HG02588 (cell line): ENCODE measurements around the gene PCBP3.
"Not testable (repeated sequence)": the region's sequence is repeated elsewhere in the genome, so short reads cannot be mapped to it uniquely, and the experiment has no call there.

Source experiments
- ATAC-seq: cut with Tn5 transposase; IDR thresholded peaks from one replicate; pipeline ENCODE4 v1.9.1; 2021; ENCODE audit warnings: mild to moderate bottlenecking, moderate library complexity; ENCODE audit not compliant: unreplicated experiment

The PCBP3 gene

DNA sequence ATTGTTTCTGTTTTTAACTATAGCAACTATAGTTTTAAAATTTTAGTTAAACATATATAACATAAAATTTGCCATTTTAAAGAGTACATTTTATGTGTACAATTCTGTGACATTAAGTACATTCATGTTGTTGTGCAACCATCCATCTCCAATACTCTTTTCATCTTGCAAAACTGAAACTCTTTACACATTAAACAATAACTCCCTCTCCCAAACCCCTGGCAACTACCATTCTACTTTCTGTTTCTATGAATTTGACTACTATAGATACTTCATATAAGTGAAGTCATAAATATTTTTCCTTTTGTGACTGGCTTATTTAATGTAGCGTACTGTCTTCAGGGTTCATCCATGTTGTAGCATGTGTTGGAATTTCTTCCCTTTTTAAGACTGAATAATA is 25.9 kb downstream of the PCBP3 start:
- ATAC-seq = no peak

DNA sequence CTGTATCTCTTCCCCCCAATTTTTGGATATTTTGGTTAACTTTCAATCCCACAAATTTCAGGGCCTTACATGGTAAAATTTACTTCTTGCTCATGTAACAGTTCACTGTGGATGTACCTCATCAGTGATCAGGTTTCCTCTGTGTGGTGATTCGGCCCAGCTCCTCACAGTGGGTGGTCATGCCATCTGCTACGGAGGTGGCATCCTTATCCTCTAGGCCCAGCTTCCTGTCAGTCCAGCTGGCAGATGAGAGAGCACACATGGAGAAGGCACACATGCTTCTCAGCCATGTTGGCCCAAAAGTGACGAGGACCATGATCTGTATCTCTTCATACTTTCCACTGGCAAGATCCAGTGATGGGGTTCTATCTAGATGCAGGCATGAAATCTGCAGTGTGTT is 27.2 kb downstream of the PCBP3 start:
- no peak for ATAC-seq

- ATAC-seq = not testable (repeated sequence)
These were observed 35.3 kb downstream of the PCBP3 start for GRCh38 chr21:45678790-45679189.

DNA sequence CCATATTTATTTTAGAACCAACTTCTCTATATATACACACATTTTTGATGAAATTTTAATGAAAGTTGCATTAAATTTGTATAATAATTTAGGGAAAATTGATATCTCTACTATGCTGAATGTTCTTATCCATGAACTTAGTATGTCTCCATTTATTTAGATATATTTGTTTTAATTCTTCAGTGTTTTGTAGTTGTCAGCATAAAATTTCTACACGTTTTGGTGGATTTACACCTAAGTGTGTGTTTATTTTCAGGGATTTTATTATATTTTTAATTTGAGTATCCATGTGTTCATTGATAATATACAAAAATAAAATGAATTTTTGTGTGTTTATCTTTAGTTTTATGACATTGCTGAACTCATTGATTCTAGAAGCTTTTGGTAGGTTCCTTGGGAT is 36.7 kb downstream of the PCBP3 start:
- no peak for ATAC-seq

DNA sequence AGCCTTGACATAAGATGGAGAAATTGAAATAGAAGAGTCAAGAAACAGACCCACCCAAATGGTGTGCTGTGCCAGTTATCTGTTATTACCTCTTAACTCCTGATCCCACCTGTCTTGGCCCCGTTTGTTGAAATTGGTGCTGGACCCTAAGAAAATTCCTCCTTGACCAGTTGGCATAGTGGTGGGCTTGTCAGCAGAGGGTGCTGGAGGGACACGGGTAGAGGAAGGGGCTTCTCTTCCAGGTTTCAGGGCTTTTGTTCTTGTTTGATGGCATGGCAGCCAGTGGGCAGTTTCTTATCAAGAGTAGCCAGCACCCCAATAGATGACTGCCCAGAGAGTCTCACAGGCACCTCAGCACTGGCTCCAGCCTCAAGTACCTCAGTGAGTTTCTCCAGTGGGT is 51.6 kb downstream of the PCBP3 start:
- no peak for ATAC-seq

GRCh38 chr21:45698493-45699184 is 55.1 kb downstream of the PCBP3 start:
- ATAC-seq = no peak

GRCh38 chr21:45699251-45699942 is 55.9 kb downstream of the PCBP3 start:
- ATAC-seq = no peak

DNA sequence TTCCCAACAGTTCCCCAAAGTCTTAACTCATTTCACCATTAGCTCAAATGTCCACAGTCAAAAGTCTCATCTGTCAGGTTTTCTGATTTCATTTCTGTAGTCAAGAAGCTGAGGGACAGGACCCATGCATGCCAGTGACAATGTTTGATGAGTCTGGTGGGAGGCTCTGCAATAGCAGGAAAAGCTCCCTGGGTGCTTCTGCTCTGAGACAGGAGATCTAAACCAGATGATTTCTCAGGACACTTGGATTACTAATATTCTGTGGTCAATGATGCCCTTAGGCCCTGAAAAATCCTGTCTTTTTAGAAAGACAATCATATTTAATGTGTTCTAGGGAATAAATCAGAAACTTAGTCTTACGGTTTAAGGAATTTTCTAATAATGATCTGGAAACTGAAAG is 56.4 kb downstream of the PCBP3 start:
- no peak for ATAC-seq

DNA sequence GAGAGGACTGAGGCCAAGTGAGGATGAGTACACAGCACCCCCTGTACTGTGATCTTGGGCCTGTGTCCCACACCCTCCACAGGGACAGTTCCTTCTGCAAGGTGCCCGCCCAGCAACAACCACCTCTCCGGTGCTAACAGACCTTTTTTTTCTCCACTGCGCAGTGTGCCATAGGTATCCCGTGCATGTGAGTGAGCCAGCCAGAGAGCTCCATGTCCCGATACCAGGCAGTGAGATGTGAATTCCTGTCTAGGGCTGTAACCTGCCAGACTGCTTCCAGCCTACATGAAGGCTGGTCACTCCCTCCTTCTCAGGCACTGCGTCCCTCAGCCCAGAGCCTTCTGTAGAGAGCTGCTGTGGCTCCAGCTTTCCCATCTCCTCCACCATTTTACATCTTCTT is 56.9 kb downstream of the PCBP3 start:
- no peak for ATAC-seq

- ATAC-seq = no peak
These were observed 61.0 kb downstream of the PCBP3 start for GRCh38 chr21:45704311-45705108.

- ATAC-seq = no peak
These were observed 62.8 kb downstream of the PCBP3 start for GRCh38 chr21:45706299-45706698.

DNA sequence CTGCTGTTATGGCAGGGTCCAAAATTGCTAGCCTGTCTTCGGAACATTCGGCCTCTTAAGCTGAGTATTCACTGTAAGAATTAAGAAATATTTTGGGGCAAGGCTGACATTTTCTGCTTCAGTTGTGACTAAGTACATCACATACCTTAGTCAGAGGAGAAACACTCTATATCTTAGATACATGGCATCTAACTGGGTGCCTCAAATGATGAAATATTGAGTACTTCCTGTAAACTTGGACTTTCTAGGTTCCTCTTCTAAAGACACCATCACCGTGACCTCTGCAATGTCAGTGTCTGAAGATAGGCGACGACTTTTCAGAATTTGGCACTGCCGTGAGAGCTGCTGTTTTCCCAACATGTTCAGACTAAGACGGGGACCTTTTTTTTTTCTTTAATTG is 65.6 kb downstream of the PCBP3 start:
- no peak for ATAC-seq

DNA sequence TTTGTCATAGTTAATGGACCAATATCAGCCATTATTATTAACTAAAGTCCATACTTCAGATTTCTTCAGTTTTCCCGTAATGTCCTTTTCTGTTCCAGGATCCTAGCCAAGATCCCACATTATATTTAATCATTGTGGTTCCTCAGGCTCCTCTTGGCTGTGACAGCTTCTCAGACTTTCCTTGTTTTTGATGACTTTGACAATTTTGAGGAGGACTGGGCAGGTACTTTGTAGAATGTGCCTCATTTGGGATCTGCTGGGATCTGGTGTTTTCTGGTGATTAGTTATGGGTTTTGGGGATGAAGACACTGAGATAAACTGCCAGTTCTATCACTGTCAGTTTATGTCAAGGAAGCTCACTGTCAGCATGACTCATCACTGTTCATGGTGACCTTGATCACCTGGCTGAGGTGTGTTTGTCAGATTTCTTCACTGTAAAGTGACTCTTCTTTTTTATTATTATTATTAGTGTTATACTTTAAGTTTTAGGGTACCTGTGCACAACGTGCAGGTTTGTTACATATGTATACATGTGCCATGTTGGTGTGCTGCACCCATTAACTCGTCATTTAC is 66.3 kb downstream of the PCBP3 start:
- no peak for ATAC-seq

- ATAC-seq = not testable (repeated sequence)
These were observed 66.8 kb downstream of the PCBP3 start for GRCh38 chr21:45710306-45710705.

- no peak for ATAC-seq
These were observed 70.1 kb downstream of the PCBP3 start for GRCh38 chr21:45713613-45714012.

DNA sequence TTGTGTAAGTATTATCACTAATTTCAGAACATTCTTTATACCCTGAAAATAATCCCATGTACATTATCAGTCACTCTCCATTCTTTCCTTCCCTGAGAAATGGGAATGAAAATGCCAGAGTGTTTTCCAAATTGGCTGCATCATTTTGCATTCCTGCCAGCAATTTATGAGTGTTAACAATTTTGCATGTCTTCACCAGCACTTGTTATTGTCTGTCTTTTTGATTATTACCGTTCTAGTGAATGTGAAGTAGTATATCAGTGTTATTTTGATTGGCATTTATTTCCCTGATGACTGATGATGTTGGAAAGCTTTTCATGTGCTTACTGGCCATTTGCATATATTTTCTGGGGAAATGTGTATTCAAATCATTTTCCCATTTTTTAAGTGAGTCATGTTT is 71.9 kb downstream of the PCBP3 start:
- ATAC-seq = no peak

- no peak for ATAC-seq
These were observed 74.9 kb downstream of the PCBP3 start for GRCh38 chr21:45718413-45718812.

DNA sequence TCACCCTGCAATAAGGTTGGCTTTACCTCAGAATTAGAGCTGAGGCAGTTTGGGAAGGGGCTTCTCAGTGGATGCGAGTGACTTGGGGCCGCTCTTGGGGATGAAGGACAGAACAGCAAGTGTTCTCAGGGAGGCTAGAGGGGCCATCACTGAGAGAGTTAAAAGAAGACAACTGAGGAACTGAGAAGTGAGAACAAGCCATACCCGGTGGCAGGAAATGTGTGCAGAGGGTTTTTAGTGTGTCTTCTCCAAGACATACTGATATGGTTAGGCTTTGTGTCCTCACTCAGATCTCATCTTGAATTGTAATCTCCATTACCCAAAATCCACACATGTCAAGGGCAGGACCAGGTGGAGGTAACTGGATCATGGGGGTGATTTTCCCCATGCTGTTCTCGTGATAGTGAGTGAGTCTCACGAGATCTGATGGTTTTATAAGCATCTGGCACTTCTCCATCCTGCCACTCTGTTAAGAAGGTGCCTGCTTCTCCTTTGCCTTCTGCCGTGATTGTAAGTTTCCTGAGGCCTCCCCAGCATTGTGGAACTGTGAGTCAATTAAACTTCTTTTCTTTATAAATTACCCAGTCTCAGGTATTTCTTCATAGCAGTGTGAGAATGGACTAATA is 75.8 kb downstream of the PCBP3 start:
- no peak for ATAC-seq

- ATAC-seq = not testable (repeated sequence)
These were observed 76.7 kb downstream of the PCBP3 start for GRCh38 chr21:45720204-45720603.

GRCh38 chr21:45721671-45722070 is 78.1 kb downstream of the PCBP3 start:
- no peak for ATAC-seq
